Ascending aorta (tissue), 2 donors: ENCODE results near the gene UBE4B. TPM values are rescaled to one million over a fixed set of nuclear protein-coding genes. Genes with fewer than 3 reads are reported as not detected.
"Not testable (repeated sequence)": the region's sequence is repeated elsewhere in the genome, so short reads cannot be mapped to it uniquely, and the experiment has no call there.

Experiments used
- DNase-seq, 2 donors: peaks; one replicate each; pipeline ENCODE4 v3.0.0-alpha.2; 2019; ENCODE audit warnings: low spot score in 2 of 2
- H3K27ac ChIP-seq, 2 donors: fragments of 200-600 bp; sonication (generic); one replicate each; pipeline ENCODE4 v1.5.1; 2016 to 2017; ENCODE audit warnings: mild to moderate bottlenecking in 1 of 2
- H3K27me3 ChIP-seq: fragments of 200-600 bp; sonication (generic); one replicate; pipeline ENCODE4 v1.5.1; 2017
- H3K36me3 ChIP-seq, 2 donors: fragments of 200-600 bp; sonication (generic); one replicate each; pipeline ENCODE4 v1.5.1; 2016
- H3K4me1 ChIP-seq, 2 donors: fragments of 200-600 bp; sonication (generic); one replicate each; pipeline ENCODE4 v1.5.1; 2016 to 2017; ENCODE audit warnings: mild to moderate bottlenecking in 1 of 2
- H3K4me3 ChIP-seq, 2 donors: fragments of 200-600 bp; sonication (generic); one replicate each; pipeline ENCODE4 v1.5.1; 2016 to 2017; ENCODE audit warnings: mild to moderate bottlenecking in 1 of 2
- H3K9me3 ChIP-seq, 2 donors: fragments of 200-600 bp; sonication (generic); one replicate each; pipeline ENCODE4 v1.5.1; 2016
- intact Hi-C: fragments of 100-400 bp; cut with DNase I; formaldehyde crosslinking; loops from one replicate; pipeline ENCODE4 v1.15.1; 2023
- total RNA-seq: library from RNA; depleted of rRNA; stranded (reverse); fragments of >200 nt; gene quantifications from one replicate; pipeline ENCODE4 v1.1.0, GENCODE V29; 2016
- TF ChIP-seq, protein P1 (sequence below), 3 experiments: fragments of 200-600 bp in 2 of 3; fragments of 450-650 bp in 1 of 3; sonication (generic) in 2 of 3; IDR thresholded peaks; one replicate each; pipeline ENCODE4 v1.5.1; 2016 to 2019; ENCODE audit warnings: antibody characterized with exemption in 3 of 3, mild to moderate bottlenecking in 1 of 3, moderate library complexity in 1 of 3

UBE4B gene
- total RNA-seq, 1 donor from 2014 or later: 35.2 TPM

DNA sequence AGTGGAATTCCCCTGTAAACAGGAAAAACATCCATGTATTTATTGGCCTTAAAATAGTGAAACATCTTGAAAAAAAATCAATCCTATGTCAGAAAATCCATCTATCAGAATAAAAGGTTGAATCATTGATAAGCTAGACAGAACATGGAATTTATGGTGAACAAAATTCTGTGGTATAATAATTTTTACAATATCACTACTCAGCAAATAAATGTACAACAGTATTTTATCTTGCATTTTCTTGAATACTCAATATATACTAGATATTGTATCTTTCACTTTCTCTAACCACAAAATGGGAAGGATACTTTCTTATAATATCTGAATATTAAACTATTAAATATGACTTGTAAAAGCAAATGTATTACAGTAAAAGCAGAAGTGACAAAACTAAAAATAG lies 5.7 kb upstream of the UBE4B start:
- intact Hi-C loops: no loop called here
- H3K27me3 ChIP-seq: no peaks in the 10 kb centered on the region
- H3K4me3 ChIP-seq: no peak overlapping the region
- H3K9me3 ChIP-seq: no peaks in the 10 kb centered on the region
- H3K36me3 ChIP-seq: no peaks in the 10 kb centered on the region
- DNase-seq: no peak
- H3K27ac ChIP-seq: no peak overlapping the region
- TF ChIP-seq, protein P1, sequence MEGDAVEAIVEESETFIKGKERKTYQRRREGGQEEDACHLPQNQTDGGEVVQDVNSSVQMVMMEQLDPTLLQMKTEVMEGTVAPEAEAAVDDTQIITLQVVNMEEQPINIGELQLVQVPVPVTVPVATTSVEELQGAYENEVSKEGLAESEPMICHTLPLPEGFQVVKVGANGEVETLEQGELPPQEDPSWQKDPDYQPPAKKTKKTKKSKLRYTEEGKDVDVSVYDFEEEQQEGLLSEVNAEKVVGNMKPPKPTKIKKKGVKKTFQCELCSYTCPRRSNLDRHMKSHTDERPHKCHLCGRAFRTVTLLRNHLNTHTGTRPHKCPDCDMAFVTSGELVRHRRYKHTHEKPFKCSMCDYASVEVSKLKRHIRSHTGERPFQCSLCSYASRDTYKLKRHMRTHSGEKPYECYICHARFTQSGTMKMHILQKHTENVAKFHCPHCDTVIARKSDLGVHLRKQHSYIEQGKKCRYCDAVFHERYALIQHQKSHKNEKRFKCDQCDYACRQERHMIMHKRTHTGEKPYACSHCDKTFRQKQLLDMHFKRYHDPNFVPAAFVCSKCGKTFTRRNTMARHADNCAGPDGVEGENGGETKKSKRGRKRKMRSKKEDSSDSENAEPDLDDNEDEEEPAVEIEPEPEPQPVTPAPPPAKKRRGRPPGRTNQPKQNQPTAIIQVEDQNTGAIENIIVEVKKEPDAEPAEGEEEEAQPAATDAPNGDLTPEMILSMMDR (IDR thresholded peaks at IDR 0.05): no peak
- peaks cover 0 to 4% of the 10 kb centered on the region in 2 donors for H3K4me1 ChIP-seq

- intact Hi-C loops, H3K36me3 ChIP-seq, DNase-seq, H3K27ac ChIP-seq, H3K4me3 ChIP-seq, H3K4me1 ChIP-seq, H3K9me3 ChIP-seq, H3K27me3 ChIP-seq: not testable (repeated sequence)
Observed at GRCh38 chr1:10028956-10029500, 3.7 kb upstream of the UBE4B start.

DNA sequence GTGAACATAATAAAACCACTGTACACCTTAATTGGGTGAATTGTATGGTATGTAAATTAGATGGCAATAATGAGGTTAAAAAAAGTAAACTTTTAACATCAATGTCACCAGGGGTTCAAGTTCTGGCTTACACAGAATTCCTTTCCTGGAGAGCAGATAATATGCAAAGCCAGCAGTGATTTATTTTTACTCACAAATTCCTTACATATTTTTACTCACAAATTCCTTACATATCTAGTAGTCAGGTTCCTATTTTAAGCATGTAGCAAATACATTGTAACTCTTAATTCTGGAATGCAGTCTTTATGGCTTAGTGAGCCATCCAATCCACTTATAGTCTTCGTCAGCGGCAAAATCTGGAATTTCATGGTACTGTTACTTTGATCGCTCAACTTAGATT lies 1.3 kb upstream of the UBE4B start:
- intact Hi-C loops: loop anchor here (5.0 kb wide), 1 partner anchor 154 kb away; no protein-coding TSS in a partner anchor
- H3K36me3 ChIP-seq: no peaks in the 10 kb centered on the region
- H3K27me3 ChIP-seq: no peaks in the 10 kb centered on the region
- peak overlapping the region in 1 of 2 donors; percentile 82 for H3K4me3 ChIP-seq
- DNase-seq: no peak
- TF ChIP-seq, protein P1 (IDR thresholded peaks at IDR 0.05): no peak
- no peaks in the 10 kb centered on the region for H3K9me3 ChIP-seq
- peak overlapping the region in 1 of 2 donors; percentile 72 for H3K27ac ChIP-seq
- peaks cover 3 to 13% of the 10 kb centered on the region in 2 donors for H3K4me1 ChIP-seq

DNA sequence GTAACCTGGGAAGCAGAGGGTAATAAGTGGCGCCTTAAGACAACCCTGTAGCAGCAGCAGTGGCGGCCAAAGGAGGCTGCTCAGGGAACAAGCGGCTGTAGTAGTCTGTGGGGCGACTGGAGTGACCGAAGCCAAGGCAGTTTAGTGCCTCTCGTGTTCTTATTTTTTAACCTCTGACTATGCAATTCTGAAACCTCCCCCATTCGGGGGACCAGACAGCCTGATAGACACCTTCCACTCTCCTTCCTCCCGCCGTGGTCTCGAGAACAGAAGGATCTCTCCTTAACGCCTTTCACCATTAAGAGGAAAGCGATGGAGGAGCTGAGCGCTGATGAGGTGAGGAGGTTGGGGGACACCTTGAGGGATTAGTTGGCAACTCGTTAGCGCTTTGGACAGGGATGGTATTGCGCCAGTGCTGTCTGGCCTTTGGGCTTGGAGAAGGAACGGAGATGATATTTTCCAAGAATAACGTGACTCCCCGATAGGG lies 644 bp downstream of the UBE4B start:
- H3K27ac ChIP-seq: peak overlapping the region; percentile 86 to 92

DNA sequence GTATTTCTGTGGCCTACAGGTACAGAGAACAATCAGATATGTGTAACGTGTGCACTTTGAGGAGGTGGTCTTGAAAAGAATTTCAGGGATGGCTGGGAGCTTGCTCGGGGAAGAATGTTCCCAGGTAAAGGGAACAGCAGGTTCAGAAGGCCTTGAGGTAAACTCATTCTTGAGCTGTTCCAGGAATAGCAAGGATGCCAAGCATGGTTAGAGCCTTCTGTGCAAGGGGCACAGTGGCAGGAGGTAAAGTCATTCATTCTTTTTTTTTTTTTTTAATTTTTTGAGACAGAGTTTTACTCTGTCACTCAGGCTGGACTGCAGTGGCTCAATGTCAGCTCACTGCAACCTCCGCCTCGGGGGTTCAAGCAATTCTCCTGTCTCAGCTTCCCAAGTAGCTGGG lies 10.0 kb downstream of the UBE4B start:
- Histone ChIP-seq H3K27ac (no peak overlapping the region), H3K27me3 (no peaks in the 10 kb centered on the region), H3K4me3 (no peak overlapping the region), H3K4me1 (peaks cover 4 to 24% of the 10 kb centered on the region in 2 donors), H3K9me3 (no peaks in the 10 kb centered on the region), H3K36me3 (peaks cover 29 to 32% of the 10 kb centered on the region in 2 donors)
- TF ChIP-seq, protein P1 (IDR thresholded peaks at IDR 0.05): no peak
- DNase-seq: no peak
- intact Hi-C loops: no loop called here

More for the DNA sequence above, 644 bp downstream of the UBE4B start:
- peaks cover 13 to 19% of the 10 kb centered on the region in 2 donors for H3K36me3 ChIP-seq
- no peaks in the 10 kb centered on the region for H3K9me3 ChIP-seq
- H3K4me1 ChIP-seq: peaks cover 3 to 13% of the 10 kb centered on the region in 2 donors
- peak overlapping the region; percentile 77 to 82 for H3K4me3 ChIP-seq
- TF ChIP-seq, protein P1 (IDR thresholded peaks at IDR 0.05): no peak
- intact Hi-C loops: loop anchor here (1.0 to 5.0 kb wide), 5 partner anchors 33 to 156 kb away; no protein-coding TSS in a partner anchor
- DNase-seq: no peak
- no peaks in the 10 kb centered on the region for H3K27me3 ChIP-seq

GRCh38 chr1:10045480-10046355 lies 13.0 kb downstream of the UBE4B start:
- Histone ChIP-seq H3K4me3 (peak overlapping the region in 1 of 2 donors; percentile 14), H3K4me1 (peaks cover 4 to 27% of the 10 kb centered on the region in 2 donors), H3K27ac (peak overlapping the region; percentile 68 to 74), H3K9me3 (no peaks in the 10 kb centered on the region), H3K36me3 (peaks cover 18 to 21% of the 10 kb centered on the region in 2 donors), H3K27me3 (no peaks in the 10 kb centered on the region)
- no peak for DNase-seq
- intact Hi-C loops: loop anchor here (5.0 kb wide), 1 partner anchor 82 kb away; no protein-coding TSS in a partner anchor
- TF ChIP-seq, protein P1 (IDR thresholded peaks at IDR 0.05): no peak
